ENCODE measurements around the gene CCDC191. TPM values are rescaled to one million over a fixed set of nuclear protein-coding genes. Genes with fewer than 3 reads are reported as not detected.

The CCDC191 gene
- total RNA-seq, 4 donors from 2014 or later = 3.2 to 4.6 (median 4.3) TPM

DNA sequence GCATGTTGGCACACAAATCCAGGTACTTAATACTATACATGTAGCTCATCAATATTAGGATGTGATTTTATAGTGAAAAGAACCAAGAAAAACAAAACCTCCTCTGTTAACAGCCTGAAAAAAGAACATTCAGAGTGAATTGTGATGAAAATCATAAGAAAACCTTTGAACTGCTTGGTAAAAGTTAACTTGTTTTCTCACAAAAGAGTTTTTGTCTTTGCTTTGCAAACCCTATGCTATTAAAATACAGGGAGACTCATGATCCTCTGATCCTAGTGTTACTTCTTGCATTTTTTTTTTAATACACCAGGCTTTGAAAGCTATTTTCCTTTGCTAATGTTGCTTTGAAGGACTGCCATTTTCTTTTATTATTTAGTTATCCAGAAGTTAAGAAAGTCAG is 23.9 kb upstream of the CCDC191 start:
- Histone ChIP-seq H3K4me3 (no peak overlapping the region), H3K27me3 (no peaks in the 10 kb centered on the region), H3K36me3 (peaks cover 28 to 93% (median 59%) of the 10 kb centered on the region in 4 donors), H3K9me3 (no peaks in the 10 kb centered on the region), H3K4me1 (peaks cover 3 to 17% (median 12%) of the 10 kb centered on the region in 4 donors), H3K27ac (replicated peaks in 1 of 4) (no peak overlapping the region)
- intact Hi-C loops (cut with DNase I) = no loop called here
- no peak for DNase-seq (ENCODE audit: extremely low spot score)
- TF ChIP-seq, protein P1, sequence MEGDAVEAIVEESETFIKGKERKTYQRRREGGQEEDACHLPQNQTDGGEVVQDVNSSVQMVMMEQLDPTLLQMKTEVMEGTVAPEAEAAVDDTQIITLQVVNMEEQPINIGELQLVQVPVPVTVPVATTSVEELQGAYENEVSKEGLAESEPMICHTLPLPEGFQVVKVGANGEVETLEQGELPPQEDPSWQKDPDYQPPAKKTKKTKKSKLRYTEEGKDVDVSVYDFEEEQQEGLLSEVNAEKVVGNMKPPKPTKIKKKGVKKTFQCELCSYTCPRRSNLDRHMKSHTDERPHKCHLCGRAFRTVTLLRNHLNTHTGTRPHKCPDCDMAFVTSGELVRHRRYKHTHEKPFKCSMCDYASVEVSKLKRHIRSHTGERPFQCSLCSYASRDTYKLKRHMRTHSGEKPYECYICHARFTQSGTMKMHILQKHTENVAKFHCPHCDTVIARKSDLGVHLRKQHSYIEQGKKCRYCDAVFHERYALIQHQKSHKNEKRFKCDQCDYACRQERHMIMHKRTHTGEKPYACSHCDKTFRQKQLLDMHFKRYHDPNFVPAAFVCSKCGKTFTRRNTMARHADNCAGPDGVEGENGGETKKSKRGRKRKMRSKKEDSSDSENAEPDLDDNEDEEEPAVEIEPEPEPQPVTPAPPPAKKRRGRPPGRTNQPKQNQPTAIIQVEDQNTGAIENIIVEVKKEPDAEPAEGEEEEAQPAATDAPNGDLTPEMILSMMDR (IDR thresholded peaks at IDR 0.05) = no peak

- Histone ChIP-seq H3K4me3 (no peak overlapping the region), H3K27me3 (no peaks in the 10 kb centered on the region), H3K4me1 (peaks cover 3 to 17% (median 12%) of the 10 kb centered on the region in 4 donors), H3K27ac (replicated peaks in 1 of 4) (no peak overlapping the region), H3K36me3 (peaks cover 23 to 93% (median 57%) of the 10 kb centered on the region in 4 donors), H3K9me3 (no peaks in the 10 kb centered on the region)
- no peak for DNase-seq (ENCODE audit: extremely low spot score)
- 80% methylated on average over 5 of the region's 5 CpGs for WGBS
- TF ChIP-seq, protein P1 (IDR thresholded peaks at IDR 0.05) = no peak
- TF ChIP-seq EP300 (IDR thresholded peaks at IDR 0.05) = no peak
- intact Hi-C loops (cut with DNase I) = no loop called here
These were observed 23.4 kb upstream of the CCDC191 start for GRCh38 chr3:114079761-114080160.

DNA sequence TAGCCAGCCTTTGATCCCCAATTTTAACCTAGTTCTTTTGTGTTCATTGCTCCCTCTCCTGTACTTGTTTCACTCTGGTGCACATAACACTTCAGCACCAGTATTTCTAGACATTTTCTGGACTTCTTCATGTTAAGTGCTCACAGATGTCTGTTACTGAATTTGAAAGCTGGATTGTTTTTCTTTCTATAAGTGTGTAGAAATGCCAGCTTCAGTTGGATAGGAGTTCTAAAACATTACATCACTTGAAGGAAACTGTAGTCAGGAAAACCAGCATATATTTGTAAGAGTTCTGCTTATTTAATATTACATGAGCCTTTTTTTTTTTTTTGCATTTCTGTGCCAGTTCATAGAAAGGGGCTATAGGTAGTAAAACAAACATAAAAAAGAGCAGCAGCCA is 21.8 kb upstream of the CCDC191 start:
- Histone ChIP-seq H3K27ac (replicated peaks in 1 of 4) (no peak overlapping the region), H3K27me3 (no peaks in the 10 kb centered on the region), H3K36me3 (peaks cover 38 to 96% (median 63%) of the 10 kb centered on the region in 4 donors), H3K4me1 (peaks cover 3 to 17% (median 12%) of the 10 kb centered on the region in 4 donors), H3K9me3 (no peaks in the 10 kb centered on the region), H3K4me3 (no peak overlapping the region)
- no peak for DNase-seq (ENCODE audit: extremely low spot score)
- TF ChIP-seq, protein P1 (IDR thresholded peaks at IDR 0.05) = no peak
- TF ChIP-seq POLR2A (IDR thresholded peaks at IDR 0.05; ENCODE audit: low read depth) = no peak
- no peak for TF ChIP-seq EP300 (IDR thresholded peaks at IDR 0.05)
- no peak for TF ChIP-seq POLR2AphosphoS5 (IDR thresholded peaks at IDR 0.05)
- intact Hi-C loops (cut with DNase I) = no loop called here

- H3K9me3 ChIP-seq = no peaks in the 10 kb centered on the region
- DNase-seq (ENCODE audit: extremely low spot score) = no peak
- intact Hi-C loops (cut with DNase I) = no loop called here
- H3K27ac ChIP-seq (replicated peaks in 1 of 4) = no peak overlapping the region
- H3K36me3 ChIP-seq = peaks cover 51 to 96% (median 74%) of the 10 kb centered on the region in 4 donors
- H3K4me3 ChIP-seq = no peak overlapping the region
- no peaks in the 10 kb centered on the region for H3K27me3 ChIP-seq
- H3K4me1 ChIP-seq = peaks cover 3 to 17% (median 12%) of the 10 kb centered on the region in 4 donors
- 51% methylated on average over 6 of the region's 6 CpGs for WGBS
- TF ChIP-seq EP300 (IDR thresholded peaks at IDR 0.05) (no peak), POLR2AphosphoS5 (IDR thresholded peaks at IDR 0.05) (no peak), POLR2A (IDR thresholded peaks at IDR 0.05; ENCODE audit: low read depth) (no peak)
- TF ChIP-seq, protein P1 (IDR thresholded peaks at IDR 0.05) = no peak
These were observed 20.4 kb upstream of the CCDC191 start for GRCh38 chr3:114076711-114077110.

GRCh38 chr3:114071786-114072185 is 15.5 kb upstream of the CCDC191 start:
- no peak for TF ChIP-seq POLR2A (IDR thresholded peaks at IDR 0.05; ENCODE audit: low read depth)
- TF ChIP-seq, protein P1 (IDR thresholded peaks at IDR 0.05) = no peak
- no peaks in the 10 kb centered on the region for H3K9me3 ChIP-seq
- H3K36me3 ChIP-seq = peaks cover 47 to 84% (median 66%) of the 10 kb centered on the region in 4 donors
- no peak for DNase-seq (ENCODE audit: extremely low spot score)
- H3K4me3 ChIP-seq = no peak overlapping the region
- H3K4me1 ChIP-seq = peaks cover 0 to 34% (median 25%) of the 10 kb centered on the region in 4 donors
- 62% methylated on average over 1 of the region's 1 CpG for WGBS
- H3K27me3 ChIP-seq = no peaks in the 10 kb centered on the region
- H3K27ac ChIP-seq (replicated peaks in 1 of 4) = no peak overlapping the region
- intact Hi-C loops (cut with DNase I) = no loop called here

Data from esophagus muscularis mucosa (tissue), 4 donors.